NCI-H82 treated with DMSO at 0.1 percent for 48 hours (cell line): ENCODE results near the gene MFGE8.
"Not testable (repeated sequence)": the region's sequence is repeated elsewhere in the genome, so short reads cannot be mapped to it uniquely, and the experiment has no call there.

ENCODE experiments used
- DNase-seq: peaks from one replicate; lab custom pipeline; 2025; ENCODE audit not compliant: unreplicated experiment; lab: John Stamatoyannopoulos, UW

Gene MFGE8, protein sequence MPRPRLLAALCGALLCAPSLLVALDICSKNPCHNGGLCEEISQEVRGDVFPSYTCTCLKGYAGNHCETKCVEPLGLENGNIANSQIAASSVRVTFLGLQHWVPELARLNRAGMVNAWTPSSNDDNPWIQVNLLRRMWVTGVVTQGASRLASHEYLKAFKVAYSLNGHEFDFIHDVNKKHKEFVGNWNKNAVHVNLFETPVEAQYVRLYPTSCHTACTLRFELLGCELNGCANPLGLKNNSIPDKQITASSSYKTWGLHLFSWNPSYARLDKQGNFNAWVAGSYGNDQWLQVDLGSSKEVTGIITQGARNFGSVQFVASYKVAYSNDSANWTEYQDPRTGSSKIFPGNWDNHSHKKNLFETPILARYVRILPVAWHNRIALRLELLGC

DNA sequence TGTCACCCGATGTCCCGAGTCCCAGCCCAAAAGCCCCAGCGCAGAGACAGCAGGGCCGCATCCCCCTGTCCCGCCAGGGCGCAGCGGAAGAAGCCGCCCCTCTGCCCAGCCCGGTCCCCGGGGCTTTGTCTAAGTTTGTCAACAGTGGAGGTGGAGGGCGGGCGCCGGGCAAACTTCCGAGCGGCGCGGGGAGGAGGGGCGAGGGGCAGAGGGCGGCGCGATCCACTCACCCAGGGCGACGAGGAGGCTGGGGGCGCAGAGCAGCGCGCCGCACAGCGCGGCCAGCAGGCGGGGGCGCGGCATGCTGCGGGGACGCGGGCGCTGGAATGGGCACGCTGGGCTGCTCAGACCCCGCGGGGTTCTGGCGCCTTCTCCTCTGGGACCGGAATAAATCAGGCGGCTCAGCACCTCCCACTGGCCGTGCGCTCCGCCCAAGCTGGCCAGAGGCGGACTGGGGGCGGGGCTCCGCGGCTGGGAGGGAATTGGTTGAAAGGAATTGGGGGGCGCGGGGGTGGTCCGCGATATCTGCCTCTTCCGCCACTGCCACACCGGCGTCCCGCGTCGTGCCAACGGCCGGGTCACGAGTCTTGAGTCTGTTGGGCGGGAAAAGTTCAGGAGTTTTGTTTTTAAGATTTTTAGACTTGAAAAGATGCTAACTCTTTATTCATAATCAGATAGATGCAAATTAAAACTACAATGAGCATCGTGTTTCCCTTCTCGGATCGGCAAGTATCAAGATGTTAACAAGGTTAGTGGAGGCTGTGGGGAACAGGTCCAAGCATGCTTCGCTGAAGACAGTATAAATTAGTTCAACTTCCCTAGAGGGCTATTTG is at the start of gene MFGE8:
TSS of gene MFGE8 (minus strand) at position 363 of the 833 bp plus-strand sequence. CDS start at position 303, 60 bp downstream.
- DNase-seq: peak; percentile 67

DNA sequence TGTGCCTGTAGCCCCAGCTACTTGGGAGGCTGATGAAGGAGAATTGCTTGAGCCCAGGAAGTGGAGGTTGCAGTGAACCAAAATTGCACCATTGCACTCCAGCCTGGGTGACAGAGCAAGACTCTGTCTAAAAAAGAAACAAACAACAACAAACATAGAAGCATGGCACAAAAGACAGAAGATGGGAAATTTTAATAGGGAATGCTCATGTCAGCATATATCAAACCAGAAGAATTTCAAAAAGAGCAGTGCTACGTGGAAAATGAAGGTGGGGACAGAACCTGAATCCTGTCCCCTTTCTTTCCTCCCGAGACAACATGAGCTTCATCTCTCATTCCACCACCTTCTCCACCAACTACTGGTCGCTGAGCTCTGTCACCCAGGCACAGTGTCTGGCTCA is 46.3 kb upstream of the MFGE8 start:
- no peak for DNase-seq

DNA sequence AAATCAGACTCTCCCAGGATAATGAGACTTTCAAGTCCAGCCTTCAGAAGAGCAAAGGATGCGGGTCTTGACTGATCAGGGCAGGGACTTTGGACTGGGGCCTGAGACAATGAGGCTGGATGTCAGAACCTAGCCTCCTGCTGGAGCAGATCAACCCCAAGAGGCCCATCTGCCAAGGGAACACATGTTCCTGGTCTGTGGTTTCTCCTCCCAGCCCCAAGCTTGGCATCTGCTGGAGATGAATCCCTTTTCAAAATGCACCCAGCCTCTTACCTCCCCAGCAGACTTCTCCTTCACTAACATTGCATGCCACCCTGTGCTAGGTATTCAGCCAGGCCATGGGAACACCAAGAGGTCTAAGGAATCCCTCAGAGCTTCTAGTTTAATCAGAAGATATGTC is 43.7 kb upstream of the MFGE8 start:
- DNase-seq: no peak

DNA sequence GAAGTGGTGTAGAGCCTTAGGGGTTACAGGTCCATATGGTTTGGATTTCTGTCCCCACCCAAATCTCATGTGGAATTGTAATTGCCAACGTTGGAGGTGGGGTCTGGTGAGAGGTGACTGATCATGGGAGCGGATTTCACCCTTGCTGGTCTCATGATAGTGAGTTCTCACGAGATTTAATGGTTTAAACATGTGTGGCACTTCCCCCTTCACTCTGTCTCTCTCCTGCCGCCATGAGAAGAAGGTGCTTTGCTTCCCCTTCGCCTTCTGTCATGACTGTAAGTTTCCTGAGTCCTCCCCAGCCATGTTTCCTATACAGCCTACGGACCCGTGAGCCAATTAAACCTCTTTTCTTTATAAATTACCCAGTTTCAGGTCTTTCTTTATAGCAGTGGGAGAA is 43.1 kb upstream of the MFGE8 start:
- DNase-seq: no peak

DNA sequence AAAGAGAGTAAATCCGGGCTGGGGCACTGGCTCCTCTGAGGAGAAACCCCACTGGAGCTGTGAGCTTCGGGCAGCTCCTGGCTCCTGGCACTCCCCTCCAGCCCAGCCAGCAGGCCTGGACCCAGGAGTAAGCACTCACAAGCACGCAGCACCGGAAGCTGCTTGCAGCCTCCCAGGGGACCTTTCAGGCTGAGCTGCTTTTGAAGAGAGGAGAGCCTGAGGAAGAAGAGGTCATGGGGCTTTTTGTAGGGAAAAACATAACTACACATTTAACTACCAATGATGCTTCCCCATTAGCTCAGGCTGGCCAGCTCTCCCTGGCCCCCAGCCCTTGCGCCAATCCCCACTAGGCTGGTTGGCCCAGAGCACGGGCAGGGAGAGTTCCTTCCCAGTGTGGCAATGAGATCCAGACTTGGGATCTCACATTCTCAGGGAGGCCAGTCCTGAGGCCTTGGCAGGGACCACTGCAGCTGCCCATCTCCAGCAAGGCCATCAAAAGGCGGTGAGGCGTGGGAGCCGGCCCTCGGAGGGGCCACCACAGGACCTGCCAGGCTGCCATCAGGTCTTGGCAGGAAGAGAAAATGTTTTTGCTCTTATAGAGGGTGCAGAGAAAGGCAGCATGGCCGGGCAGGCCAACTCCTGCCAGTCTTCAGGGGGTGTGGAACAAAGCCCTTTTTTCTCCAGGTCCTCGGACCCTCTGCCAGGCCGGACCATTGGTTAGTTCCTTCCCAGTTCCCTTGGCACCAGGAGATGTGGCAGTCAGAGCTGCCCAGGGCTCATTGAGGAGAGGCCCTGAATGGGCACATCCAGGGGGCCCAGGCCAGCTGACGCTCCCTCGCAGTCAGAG is 41.5 kb upstream of the MFGE8 start:
- no peak for DNase-seq

DNA sequence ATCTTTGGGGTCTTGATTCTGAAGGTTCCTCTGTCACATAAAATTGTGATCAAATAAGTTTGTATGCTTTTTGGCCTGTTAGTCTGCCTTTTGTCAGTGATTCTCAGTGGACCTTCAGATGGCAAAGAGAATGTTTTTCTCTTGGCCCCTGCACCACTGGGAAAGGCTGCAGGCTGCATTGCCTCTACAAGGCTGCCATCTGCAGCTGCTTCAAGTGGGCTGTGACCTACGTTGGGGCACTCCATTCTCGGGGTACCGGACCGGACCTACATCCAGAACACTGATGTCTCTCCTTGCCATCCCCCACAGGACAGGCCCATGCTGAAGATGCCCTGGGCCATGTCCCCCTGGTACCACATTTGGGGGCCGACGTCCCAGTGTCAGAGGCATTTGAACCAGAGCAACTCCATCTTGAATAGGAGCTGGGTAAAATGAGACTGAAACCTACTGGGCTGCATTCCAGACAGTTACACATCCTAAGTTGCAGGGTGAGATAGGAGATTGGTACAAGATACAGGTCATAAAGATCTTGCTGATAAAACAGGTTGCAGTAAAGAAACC is 37.5 kb upstream of the MFGE8 start:
- DNase-seq: no peak

DNA sequence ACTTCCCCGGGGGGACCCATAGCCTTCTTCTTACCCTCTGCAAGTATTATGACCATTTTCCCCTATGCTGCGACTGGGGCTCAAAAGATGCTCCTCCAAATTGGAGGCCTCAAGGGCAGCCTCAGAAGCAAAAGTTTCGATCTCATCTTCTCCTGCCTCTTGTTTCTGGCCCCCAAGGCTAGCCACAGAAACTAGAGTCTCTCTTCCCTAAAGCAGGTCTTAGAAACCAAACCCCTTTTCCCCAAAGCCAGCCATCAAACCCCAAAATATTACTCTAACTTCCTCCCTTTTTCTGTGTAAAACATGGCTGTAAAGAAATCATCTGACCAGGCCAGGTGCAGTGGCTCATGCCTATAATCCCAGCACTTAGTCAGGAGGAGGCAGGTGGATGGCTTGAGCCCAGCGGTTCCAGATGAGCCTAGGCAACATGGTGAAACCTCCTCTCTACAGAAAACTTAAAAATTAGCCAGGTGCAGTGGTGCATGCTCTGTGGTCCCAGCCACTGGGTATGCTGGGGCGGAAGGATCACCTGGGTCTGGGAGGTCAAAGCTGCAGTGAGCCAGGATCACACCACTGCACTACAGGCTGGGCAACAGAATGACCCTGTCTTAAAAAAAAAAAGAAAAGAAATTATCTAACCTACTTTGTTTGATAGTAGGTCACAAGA is 36.7 kb upstream of the MFGE8 start:
- no peak for DNase-seq

DNA sequence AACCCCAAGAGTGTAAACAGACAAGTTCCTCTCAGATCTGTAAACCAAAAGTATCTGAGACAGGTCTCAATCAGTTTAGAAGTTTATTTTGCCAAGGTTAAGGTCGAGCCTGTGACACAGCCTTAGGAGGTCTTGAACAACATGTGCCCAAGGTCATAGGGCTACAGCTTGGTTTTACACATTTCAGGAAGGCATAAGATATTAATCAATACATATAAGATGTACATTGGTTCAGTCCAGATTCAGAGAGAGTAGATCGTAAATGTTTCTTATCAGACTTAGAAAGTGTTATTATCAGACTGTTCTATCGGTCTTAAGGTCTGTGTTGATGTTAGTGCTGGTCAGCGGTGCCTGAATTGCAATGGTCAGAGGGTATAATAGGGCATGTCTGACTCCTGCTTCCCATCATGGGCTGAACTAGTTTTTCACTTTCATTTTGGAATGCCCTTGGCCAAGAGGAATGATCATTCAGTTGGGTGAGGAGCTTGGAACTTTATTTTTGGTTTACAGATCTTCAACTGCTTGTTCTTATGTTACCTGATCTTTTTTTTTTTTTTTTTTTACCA is 27.0 kb upstream of the MFGE8 start:
- DNase-seq: no peak

DNA sequence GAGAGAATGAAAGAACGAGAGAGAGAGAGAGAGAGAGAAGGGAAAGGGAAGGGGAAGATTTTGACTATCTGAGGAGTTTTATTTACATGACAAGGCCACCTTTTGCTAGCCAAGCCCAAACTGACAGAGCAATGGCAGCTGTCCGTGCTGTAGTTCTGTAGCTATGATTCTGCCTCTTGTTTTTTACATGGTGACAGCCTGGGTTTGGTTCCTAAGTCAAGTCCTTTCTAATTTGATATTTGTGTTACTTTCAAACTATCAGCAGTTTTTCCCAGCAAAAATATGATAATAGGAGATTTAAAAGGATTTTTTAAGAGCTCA is 26.3 kb upstream of the MFGE8 start:
- no peak for DNase-seq

DNA sequence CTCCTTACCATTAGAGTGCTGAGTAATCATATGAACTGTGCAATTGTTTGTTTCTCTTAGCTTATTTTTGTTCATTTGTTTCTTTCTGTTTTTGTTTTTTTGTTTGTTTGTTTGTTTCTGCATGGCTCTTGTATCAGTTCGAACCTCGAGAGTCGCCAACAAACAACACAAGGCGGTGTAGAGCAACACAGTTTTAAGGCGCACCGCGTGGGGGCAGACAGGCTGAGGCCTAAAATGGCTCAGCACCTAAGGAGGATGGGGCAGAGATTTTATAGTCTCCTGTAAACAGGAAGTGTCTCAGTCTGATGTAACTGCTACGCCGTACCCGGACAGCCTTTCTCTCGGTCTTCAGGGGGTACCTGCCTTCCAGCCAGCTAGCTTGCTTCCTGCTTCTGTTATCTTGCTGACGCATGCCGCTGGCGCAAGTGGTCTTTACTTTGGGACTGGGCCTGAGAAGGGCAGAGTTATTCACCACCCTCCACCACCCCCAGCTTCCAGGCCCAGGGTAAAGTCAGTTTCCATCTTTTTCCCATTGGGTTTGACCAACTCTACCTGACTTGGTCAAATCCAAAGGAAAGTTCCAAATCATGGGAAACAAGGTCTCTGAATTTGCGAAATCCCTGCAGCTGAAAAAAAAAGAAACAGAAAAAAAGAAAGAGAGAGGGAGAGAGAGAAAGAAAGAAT is 25.8 kb upstream of the MFGE8 start:
- no peak for DNase-seq

DNA sequence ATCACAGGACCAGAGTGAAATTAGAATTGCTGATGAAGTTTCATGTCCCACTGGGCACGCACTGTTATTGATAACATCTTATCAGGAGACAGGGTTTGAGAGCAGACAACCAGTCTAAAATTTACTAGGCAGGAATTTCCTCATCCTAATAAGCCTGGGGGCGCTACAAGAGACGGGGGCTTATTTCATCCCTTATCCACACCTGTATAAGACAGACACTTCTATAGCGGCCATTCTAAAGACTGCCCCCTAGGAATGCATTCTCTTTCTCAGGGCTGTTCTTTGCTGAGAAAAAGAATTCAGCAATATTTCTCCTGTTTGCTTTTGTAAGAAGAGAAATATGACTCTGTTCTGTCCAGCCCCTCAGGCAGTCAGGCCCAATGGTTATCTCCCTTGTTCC is 21.3 kb upstream of the MFGE8 start:
- DNase-seq: not testable (repeated sequence)

DNA sequence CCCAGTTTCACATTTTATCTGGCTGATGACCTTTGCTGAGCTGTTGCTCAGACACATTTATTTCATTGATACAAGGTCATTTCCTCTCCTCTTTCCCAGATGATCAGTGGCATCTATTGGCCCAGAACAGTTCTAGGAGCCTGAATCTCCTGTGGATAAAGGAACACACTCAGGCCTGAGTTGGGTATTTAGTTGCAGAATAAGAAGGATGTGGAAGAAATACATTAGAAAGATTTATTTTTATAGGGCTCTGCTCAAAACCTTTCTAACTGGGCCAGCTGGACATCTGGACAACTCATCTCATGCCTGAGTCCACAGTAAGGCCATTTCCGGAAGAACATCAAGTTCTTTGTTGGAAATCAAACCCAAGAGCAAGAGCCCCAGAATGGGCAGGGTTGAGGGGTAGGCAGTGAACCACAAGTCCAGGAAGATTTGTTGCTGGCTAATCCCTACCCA is 19.7 kb upstream of the MFGE8 start:
- no peak for DNase-seq

DNA sequence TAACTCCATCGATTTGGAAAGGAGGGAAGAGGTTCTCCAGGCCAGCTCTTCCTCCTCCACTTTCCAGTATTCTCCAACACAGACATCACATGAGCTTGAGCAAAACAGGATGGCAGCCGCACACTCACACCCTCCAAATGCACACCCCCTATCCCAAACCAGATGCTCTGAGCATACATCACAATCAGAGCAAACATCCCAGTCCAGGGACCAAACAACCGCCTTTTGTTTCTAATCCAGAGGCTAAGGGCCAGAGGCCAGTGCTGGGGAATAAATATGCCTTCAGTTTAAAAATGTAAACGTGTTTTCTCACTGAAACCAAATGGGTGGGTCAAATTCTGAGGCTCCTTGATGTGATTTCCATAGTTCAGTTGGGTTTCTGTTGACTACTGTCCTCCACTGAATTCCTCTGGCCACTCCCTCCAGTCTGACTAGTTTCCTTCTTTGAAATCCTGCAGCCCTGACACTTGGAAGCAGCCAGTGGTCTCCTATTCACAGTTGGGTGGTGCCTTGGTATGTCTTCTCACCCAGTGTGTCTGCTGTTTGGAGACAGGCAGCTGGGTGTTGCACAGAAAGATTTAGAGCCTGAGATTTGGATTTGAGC is 19.2 kb upstream of the MFGE8 start:
- no peak for DNase-seq

DNA sequence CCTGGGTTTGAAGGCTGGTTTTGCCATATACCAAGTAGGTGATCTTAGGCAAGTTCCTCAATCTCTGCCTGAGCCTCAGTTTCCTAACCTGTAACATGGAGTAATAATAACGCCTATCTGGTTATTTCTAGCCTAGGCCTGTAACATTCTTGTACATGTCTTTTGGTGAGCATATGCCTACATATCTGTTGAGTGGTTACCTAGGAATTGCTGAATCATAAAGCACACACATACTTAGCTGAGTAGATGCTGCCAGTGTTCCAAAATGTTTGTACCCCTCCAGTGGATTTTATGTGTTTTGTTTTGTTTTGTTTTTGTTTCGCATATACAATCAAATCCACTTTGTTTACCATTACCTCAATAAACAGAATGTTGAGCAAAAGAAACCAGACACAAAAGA is 17.4 kb upstream of the MFGE8 start:
- DNase-seq: no peak

DNA sequence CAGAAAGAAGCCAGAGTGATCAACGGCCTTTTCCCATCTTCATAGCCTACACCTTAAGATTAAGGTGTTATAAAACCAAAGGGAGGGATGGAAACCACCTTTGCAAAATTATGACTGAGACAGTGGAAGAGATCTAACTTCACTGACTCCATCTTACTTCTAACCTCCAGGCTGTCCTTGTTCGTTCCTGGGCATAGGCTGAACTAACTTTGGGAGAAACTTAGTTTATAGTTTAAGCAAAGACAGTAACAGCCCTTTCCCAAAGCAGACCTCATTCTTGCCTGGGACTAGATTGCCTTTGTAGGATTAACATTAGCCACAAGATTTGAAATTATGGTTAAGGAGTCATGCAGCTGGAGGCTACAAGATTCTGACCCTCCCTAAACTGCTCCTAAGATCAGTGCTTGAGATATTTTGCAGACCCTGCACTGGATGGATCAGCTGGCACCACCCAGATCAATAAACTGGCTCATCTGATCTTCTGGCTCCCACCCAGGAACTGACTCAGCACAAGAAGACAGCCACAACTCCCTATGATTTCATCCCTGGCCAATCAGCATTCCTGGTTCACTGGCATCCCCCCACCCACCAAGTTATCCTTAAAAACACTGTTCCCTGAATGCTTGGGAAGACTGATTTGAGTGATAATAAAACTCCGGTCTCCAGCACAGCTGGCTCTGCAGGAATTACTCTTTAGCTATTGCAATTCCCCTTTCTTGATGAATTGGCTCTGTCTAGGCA is 16.3 kb upstream of the MFGE8 start:
- not testable (repeated sequence) for DNase-seq

DNA sequence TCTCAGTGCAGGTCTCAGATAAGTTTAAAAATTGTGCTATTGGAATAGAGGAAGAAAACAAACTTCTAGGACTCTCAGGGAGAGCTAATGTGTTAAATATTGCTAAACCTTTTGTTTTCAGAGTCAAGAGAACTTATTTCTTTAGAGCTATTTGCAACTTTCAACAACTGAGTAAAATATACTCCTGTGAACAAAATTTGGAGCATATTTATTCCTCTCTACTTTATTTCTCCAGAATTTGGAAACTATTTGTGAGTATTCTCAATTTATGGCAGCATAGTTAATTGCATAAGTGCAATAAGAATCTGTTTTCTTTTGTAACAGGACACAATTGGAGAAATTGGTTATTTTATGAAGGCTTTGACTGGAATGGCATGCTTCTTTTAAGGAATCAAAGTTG is 15.0 kb upstream of the MFGE8 start:
- not testable (repeated sequence) for DNase-seq

DNA sequence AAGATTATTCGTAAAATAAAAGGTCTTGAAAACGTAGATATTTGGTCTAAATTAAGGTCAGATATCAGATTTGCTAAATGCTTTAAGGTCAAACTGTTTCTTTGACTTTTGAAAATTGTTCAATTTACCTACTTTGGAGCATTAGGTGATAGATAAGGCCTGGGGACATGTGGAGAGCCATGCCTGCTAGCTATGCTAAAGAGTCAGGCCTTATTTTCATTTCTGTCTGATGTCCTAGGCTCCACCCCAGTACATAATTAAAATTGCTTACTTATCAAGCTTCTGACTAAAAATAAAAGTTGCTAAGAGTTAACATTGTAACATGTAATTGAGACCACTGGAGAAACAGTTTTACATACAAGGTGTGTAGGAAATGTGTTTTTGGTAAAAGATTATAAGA is 12.5 kb upstream of the MFGE8 start:
- not testable (repeated sequence) for DNase-seq

DNA sequence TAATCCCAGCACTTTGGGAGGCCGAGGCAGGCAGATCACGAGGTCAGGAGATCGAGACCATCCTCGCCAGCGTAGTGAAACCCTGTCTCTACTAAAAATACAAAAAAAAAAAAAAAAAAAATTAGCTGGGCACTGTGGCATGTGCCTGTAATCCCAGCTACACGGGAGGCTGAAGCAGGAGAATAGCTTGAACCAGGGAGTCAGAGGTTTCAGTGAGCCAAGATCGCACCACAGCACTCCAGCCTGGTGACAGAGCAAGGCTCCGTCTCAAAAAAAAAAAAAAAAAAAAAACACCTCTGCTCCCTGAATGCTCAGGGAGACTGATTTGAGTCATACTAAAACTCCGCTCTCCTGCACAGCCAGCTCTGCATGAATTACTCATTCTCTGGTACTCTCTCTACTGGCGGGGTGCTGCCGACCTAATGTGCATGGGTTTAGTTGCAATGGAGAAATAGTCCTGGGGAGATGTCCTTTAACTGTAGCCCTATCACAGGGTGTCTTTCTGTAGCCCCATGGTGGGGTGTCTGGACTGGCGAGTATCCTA is 7.8 kb upstream of the MFGE8 start:
- not testable (repeated sequence) for DNase-seq
